ENCODE measurements around the gene INTS14.
"Not testable (repeated sequence)": the region's sequence is repeated elsewhere in the genome, so short reads cannot be mapped to it uniquely, and the experiment has no call there.

The INTS14 gene

DNA sequence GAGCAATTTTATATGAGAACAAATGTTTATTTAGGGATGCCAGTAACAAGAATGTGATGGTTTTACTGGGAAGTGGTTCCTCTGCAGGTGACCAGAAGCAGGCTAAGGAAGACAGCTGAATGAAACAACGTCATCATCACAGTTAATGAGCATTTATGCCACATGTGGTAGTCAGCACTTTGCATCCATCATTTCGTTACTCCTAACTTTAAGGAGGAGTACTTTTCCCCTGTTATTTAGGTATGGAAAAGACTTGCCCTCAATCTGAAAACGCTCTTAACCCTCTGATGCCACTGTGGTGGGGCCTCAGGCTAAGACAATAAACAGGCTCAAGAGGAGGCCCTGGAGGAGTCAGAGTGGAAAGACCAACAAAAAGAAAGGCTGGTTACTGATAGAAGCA, 31.2 kb downstream of the INTS14 start:
- no peak for DNase-seq

DNA sequence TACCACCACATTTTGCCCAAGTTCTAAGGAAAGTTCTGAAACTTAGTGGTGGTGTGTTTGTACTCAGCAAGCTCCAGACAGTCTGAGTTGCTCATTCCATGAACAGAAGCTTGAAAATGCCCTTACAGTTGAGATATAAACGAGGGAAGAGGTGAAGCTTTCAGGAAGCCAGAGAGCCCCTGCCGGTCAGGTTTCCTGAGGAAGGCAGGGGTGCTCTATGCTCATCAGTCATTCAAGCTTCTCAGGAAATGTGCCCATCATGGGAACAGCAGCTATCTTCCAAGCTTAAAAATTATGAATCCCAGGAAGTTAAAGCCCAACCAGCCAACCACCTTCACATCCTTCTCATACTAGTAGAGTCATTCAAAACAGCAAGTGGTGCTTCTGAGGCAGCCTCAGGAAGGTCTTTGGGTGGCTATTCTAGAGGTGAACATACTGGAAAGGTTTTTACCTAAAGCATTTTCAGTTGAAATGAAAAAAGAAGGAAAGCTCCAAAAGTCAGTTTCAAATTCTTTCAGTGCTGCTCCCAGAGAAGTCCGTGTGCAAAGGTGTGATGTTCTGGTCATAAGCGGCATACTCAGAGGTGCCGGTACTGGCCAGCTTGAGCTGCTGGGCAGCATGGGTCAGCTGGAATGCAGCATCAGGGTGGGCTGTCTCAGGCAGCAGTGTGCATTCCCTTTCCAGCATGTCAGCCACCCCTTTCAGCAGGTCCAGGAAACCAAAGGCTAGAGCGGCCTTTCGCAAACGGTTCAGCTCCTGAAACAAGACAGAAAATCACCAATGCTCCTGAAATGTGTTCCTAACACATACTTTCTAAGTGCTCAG, 31.8 kb downstream of the INTS14 start:
- no peak for DNase-seq

DNA sequence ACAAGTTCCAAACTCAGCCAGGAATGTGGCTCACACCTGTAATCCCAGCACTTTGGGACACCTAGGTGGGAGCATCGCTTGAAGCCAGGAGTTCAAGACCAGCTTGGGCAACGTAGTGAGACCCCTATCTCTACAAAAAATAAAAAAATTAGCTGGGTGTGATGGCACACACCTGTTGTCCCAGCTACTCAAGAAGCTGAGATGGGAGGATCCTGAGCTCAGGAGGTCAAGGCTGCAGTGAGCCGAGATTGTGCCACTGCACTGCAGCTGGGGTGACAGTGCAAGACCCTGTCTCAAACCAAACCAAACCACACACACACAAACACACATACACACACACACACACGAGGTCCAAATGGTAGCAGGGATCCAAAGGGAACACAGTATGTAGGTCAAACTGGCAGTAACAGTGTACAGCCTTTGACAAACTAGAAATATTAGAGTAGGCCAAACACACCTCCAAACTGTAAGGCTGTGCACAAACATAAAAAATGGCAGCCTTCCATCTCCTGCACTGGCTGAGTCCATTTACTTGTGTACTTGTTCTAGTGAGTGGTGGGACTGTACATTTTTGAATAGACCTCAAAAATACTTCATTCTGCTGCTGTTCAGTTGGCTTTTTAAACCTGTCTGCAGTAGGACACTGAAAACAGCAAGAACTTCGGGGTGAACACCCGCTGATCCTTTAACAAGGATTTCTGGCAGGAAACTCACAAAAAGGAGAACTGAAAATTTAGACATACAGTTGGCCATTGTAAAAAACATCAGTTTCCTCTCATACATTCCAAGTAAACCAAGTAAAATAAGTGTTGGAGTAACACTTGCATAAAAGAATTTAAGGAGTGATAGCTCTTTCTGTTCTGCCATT, 33.6 kb downstream of the INTS14 start:
- DNase-seq, result no peak

DNA sequence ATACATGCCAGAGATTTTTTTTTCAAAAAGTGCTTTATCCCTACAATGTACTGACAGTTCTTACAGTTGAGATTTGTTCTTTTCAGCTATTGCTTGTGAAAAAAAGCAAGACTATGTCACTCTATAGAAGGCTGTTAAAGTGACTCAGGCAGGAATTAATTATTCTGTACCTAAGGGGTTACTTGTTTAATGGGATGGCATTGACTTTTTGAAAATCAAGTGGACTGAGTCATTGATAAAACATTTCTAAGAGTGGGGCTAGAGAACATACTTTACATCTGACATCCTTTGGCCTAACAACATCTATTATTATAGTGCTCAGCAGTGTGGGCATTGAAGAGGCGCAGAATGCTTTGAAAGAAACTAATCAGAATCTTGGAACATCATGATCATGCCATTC, 34.3 kb downstream of the INTS14 start:
- DNase-seq, result no peak

DNA sequence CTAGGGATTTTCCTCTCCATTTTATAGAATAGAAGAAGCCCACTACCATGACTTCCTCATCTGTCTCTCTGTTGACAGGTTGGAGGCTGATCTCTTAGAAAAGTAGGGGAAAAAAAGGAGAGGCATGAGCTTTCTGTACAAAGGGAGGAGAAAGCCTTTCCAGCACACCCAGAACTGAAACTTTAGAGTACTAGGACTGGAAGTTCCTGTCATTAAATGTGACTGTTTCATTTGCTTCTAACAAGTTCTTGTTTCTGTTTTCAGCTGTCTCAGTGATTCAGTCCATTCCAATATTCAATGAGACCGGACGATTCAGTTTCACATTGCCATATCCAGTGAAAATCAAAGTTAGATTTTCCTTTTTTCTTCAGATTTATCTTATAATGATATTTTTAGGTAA, 39.0 kb downstream of the INTS14 start:
- DNase-seq, result peak in 1 of 56 donors; percentile 7

DNA sequence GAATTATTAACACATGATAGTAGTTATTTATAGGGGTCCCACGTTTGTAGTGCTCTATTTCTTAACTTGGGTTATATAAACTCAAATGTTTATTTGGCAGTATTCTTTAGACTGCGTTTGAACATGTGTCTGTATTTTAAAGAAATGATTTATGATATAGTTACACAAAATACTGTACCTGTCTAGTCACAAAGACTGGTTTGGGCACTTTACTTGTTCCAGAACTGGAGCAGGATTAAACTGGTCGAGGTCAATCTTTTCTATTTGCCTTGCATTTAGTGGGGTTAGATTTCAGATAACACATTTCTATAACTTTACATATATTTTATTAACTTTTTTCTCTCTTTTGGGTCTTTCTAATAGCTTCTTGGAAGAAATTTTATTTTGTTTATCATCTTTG, 41.2 kb downstream of the INTS14 start:
- DNase-seq, result no peak

DNA sequence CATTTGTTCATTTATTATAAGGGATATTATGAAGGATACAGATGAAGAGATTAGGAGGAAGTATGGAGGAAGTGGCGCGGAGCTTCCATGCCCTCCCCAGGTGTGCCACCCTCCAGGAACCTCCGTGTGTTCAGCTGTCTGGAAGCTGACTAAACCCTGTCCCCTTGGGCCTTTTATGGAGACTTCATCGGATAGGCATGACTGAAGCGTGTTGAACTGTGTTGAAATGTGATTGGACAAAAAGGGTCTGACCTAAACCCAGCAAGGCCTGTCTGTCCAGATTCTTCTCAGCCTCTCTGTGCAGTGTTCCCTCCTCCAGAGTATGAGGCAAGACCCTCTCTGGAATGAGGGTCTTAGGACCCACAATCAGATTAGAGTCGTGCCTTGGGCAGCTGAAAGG, 49.0 kb downstream of the INTS14 start:
- DNase-seq, result no peak

DNA sequence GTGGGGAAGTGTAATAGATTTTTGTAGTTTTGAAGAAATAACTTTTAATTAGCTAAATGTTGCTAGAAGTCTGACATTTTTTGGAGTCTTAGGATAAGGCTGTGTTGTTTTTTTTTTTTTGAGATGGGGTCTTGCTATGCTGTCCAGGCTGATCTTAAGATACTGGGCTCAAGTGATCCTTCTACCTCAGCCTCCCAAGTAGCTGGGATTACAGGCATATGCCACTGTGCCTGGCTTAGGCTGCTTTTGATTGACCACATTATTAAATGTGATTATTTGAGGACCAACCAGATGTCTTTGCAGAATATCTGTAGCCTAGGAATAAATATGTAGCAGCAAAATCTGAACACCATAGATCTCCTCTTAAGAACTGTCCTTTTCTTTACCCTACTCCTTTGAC, 51.0 kb downstream of the INTS14 start:
- DNase-seq, result no peak

DNA sequence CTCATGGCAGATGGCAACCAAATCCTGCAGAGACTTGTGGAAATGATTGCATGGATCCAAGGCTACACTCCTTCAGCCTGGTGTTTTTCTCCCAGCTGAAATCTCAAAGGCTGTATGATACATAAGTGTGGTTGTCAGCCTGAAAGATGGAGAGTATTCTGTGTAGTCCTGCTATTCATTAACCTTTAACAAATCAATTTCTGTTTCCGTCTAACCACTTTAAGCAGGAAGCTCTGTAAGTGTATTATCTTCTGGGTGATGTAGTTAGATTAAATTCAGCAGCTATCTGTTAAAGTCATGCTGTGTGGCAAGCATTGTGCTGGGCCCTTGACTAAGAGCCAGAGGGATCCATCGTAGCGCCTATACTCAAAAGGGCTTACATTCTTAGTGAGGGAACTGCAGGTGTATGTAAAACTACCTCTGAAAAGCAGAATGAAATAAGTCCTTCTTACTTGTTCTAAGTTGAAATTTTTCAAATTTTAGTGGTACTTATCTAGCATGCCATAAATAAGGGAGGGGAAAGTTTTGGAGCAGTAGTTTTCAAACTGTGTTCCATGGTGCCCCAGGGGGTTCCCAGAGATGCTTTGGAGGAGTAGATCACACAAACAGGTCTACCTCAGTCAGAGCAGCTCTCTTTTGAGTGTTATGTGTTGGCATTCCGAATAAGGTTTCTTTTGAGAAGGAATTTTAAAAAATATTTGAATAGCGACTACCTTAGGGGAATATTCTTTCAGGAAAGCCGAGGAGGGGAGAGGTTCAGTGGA, 51.8 kb downstream of the INTS14 start:
- no peak for DNase-seq

DNA sequence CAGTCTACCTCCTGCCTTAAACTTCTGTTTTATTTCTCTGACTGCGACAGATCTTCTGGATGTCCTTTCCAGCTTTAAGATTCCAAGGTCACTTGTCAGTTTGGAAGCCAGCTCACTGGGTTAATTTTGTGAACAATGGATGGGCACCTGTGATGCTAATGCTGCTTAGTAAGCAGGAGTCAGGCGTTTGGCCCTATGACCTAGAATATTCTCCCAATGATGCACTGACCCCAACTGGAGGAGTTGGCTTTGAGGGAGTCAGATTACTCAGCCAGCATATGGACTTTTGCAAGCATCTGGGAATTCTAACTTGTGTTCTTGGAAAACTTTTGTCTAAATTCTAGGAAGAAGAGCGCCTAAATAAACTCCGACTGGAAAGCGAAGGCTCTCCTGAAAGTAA, 52.6 kb downstream of the INTS14 start:
- no peak for DNase-seq

DNA sequence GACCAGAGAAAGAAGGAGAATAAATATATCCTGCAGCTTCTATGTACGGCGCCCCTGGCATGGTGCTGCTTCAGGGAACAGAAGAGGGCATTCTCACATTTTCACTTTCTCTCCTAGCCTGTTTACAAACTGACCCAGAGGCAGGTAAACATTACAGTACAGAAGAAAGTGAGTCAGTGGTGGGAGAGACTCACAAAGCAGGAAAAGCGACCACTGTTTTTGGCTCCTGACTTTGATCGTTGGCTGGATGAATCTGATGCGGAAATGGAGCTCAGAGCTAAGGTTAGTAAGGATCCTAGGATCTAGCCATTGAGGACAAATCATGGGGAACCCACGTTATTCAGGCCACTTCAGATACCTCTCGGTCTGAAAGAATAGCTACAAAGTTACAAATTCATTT, 54.3 kb downstream of the INTS14 start:
- DNase-seq, result no peak

DNA sequence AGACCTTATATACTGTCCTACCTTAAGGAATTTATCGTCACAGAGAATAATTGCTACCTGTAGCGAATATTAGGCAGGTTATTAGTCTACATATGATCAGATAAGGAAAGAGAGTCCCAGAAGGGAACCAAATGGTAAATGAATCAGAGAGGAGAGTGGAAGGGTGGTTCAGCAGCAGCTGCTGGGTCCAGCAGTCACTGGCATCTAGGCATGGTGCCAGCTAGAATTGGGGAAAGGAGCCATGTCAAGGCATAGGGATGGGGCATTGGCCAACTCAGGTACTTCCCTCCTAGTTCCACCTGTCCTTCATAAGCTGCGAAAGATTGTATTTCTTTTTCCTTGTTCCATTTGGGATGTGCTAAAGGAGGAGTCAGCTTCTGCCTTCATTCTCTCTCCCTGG, 57.2 kb downstream of the INTS14 start:
- DNase-seq, result no peak

DNA sequence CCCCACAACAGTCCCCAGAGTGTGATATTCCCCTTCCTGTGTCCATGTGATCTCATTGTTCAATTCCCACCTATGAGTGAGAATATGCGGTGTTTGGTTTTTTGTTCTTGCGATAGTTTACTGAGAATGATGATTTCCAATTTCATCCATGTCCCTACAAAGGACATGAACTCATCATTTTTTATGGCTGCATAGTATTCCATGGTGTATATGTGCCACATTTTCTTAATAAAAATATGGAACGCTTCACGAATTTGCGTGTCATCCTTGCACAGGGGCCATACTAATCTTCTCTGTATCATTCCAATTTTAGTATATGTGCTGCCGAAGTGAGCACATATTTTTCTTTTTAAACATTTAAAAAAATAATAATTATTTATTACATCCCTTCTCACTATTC, 58.1 kb downstream of the INTS14 start:
- not testable (repeated sequence) for DNase-seq

DNA sequence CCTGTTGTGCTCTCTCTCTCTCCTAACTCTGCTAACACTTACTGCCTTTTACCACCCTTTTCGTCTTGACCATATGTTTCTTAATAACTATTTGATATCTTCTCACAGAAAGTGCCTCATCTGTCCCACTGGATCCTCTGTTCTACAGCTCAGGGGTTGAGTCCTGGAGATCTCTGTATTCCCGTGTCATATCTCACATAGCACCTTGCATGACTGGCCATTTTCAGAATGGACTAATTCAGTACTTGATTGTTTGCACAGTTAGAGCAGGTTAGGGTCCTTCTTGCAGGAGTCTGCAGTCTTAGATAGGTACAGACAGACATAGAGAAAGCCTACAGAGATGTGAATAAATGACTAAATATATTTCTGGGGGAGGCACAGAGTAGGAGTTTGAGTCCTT, 59.7 kb downstream of the INTS14 start:
- DNase-seq, result no peak

DNA sequence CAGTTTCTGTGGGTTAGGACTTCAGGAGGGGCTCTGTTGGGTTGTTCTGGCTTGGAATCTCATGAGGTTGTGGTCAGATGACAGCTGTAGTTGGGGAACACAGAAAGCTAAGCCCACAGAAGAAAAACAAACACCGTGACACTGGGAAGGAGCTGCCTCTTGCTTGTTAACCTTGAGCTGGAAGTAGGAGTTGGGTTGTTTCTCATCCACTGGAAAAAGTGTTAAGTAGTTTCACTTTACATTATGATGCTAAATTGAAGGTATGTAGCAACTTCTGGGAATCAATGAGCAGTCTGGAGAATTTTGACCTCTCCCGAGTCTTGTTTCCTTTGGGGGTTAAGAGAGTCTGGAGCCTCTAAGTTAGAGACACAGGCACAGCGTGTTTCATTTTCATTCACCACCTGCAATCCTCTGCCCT, 60.2 kb downstream of the INTS14 start:
- DNase-seq, result no peak

DNA sequence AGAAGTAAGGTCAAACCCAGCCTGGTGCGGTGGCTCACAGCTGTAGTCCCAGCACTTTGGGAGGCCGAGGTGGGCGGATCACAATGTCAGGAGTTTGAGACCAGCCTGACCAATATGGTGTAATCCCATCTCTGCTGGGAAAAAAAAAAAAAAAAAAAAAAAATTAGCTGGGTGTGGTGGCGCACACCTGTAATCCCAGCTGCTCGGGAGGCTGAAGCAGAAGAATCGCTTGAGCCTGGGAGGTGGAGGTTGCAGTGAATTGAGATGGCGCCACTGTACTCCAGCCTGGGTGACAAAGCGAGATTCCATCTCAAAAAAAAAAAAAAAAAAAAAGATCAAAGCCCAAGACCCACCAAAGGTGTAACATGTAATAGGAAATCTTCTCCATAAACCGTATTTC, 61.6 kb downstream of the INTS14 start:
- DNase-seq, result not testable (repeated sequence)

DNA sequence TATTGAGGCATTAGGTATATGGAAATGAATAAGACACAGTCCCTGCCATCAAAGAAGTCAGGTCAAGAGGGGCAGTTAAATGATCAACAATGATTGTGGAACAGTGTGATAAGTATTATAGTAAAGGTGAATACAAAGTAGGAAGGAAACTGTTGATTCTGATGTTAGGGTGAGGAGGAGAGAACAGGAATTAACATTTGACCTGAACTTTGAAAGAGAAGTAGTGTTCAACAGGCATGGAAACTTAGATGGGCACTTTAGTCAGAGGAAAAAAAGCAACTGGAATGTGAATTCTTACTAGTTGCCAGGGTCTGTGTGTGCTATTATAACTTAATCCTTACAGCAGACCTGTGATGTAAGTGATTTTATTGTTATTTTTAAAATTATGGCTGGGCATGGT, 63.1 kb downstream of the INTS14 start:
- DNase-seq, result no peak

DNA sequence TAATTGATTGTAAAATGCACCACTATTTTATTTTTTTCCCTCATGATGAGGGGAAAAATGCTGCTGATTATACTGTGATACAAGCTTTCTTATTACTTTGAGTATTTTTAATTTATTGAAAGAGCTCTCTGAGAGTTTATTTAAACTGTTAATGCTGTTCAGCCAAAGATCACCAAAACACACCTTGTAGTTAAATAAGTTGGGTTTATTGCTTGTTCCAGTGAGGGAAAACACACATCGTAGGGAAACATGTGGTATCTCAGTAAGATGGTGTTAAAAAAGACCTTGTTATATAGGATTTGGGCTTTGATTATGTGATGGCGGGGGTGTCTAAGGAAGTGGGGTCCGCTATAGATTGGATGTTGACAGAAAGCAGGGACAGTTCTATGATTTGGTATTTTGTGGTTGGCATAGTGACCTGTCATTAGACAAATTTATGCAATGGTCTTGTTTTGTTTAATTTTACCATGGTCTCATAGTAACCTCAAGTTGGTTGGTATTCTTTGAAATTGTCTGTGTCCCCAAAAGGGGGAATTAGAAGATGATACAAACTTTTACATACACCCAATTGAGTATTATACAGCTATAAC, 69.6 kb downstream of the INTS14 start:
- no peak for DNase-seq

DNA sequence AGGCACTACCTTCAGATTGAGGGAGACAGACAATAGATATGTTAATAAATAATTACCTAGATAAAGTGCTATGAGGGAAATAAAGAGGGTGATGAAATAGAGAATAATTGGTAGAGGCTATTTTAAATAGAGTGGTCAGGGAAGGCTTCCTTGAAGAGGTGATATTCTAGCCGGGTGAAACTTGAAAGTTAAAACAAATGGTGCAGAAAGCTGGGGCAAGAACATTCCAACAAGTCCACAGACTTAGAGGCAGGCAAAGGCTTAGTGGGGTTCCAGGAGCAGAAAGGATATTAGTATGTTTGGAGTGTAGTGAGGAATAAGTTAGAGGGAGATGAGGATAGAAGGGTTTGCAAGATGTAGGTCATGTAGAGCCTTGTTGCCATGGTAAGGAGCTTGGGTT, 70.6 kb downstream of the INTS14 start:
- no peak for DNase-seq

DNA sequence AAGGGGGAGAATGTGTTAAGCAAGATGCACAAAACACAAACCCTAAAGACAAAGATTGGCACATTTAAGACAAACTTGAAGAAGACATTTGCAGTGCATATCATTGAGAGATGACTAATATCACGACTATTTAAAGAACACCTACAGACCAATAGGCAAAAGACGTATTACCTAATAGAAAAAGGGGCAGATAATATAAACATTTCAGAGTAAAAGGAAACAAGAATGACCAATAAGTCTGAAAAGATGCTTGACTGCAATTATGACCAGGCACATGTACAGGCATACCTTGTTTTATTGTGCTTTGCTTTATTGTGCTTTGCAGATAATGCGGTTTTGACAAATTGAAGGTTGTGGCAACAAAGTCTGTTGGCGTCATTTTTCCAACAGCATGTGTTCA, 75.7 kb downstream of the INTS14 start:
- no peak for DNase-seq

DNA sequence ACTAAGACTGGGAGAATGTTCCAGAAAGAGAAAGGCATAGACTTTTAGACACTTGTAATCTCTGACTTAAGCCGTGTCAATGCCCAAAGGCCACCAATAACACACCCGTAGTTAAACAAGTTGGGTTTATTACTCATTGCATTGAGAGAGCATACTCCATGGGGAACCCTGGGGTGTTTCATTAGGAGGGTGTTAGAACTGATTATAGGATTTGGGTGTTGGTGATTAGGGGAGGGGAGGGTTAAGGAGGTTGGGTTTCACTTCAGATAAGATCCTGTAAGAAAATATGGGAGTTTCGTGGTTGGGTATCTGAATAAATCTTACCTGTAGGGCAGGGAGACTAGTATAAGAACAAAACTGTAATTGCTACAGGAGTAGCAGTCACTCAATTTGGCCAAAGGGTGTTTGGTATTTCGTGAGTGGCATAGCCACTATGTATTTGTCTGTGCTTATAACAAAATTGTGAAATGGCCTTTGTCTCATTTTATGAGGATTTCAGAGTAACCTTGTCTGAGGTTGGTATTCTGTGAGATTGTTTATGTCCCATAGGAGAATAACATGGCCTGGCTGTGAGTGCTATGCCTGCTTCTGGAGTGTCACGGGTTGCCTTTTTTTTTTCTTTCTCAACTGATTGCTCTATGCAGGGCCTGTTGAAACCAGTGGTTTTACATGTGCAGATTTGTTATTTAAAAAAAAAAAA, 77.7 kb downstream of the INTS14 start:
- DNase-seq, result no peak

Measured in nucleus accumbens (tissue), 56 donors.